ENCODE results near the gene ABHD16A.
A peak's percentile ranks its signal among the peaks of the same experiment; 100 is the strongest.

ABHD16A gene

DNA sequence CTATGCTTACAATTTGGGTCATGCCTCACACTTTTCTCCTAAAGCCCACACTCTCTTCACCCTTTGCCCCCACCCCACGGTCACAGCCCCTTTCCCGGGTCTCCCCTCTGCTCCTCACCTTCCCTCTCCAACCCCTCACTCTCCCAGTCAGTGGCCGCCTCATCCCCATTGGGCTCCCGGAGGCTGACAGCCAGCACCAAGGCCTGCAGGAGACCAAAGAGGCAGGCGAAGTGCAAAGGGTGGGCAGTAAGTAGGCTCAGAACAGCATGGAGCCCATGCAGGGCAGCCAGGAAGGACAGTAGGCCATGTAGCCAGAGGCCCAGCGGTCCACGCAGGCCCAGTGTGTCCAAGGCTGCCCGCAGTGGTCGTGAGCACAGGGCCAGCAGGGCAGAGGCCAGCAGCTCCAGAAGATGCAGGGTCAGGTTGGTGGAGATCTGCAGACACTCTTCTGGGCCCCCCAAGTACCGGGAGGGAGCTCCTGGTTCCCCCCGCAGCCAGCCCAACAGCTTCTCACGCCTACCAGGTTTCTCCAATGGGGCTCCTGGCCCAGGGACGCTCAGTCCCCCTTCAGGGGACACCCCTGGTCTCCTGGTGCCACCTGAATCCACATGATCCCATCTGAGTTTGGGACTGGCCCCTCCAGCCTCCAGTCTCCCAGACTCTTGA is 44.0 kb downstream of the ABHD16A start:
- no peak for TF ChIP-seq SUZ12 (IDR thresholded peaks at IDR 0.05; ENCODE audit: extremely low read depth, insufficient read depth, insufficient read length)
- no peak for TF ChIP-seq YY1 (IDR thresholded peaks at IDR 0.05; ENCODE audit: insufficient read depth, insufficient read length)
- TF ChIP-seq ZNF274 (IDR thresholded peaks at IDR 0.05; ENCODE audit: low read depth, low read length), result no peak

DNA sequence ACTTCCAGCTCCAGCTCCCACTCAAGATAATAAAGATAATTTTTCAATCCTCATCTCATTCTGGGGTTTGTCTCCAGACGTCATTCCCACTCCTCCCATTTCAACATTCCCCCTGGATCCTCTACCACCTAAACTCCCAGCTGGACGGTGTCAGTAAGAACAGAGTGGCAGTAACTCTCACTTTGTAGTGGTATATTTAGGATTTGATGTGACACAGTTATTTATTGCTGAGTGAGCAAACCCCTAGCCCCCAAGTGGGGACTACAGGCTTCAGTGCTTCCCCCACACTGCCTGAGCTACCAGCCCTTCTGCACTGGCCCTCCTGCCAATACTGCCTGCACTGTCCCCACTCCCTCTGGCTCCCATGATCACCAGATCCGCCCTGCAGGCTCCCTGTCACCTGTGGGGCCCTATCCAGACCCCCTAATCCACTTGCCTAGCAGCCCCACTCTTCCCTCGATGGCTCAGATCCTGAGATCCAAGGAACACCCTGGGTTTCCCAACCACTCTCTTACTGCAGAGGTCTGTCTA is 44.9 kb downstream of the ABHD16A start:
- Histone ChIP-seq H3K36me3 (ENCODE audit: insufficient read depth, insufficient read length, low read length) (peaks cover 44% of the 10 kb centered on the region), H3K4me1 (ENCODE audit: insufficient read depth, insufficient read length) (peaks cover 8% of the 10 kb centered on the region), H3K4me3 (ENCODE audit: insufficient read length, low read depth) (no peak overlapping the region), H3K27me3 (ENCODE audit: insufficient read depth, insufficient read length) (no peaks in the 10 kb centered on the region), H3K9me3 (ENCODE audit: insufficient read depth, low read length) (no peaks in the 10 kb centered on the region), H3K9ac (ENCODE audit: insufficient read length, low read depth) (no peak overlapping the region)
- TF ChIP-seq ZNF274 (IDR thresholded peaks at IDR 0.05; ENCODE audit: low read depth, low read length) (no peak), YY1 (IDR thresholded peaks at IDR 0.05; ENCODE audit: insufficient read depth, insufficient read length) (no peak)
- DNase-seq (ENCODE audit: low read depth, low spot score), result no peak

More for the DNA sequence above, 44.0 kb downstream of the ABHD16A start:
- peak overlapping the region; percentile 75 for H3K4me3 ChIP-seq (ENCODE audit: insufficient read length, low read depth)
- H3K9ac ChIP-seq (ENCODE audit: insufficient read length, low read depth), result no peak overlapping the region
- no peak for DNase-seq (ENCODE audit: low read depth, low spot score)
- peaks cover 51% of the 10 kb centered on the region for H3K36me3 ChIP-seq (ENCODE audit: insufficient read depth, insufficient read length, low read length)
- peaks cover 8% of the 10 kb centered on the region for H3K4me1 ChIP-seq (ENCODE audit: insufficient read depth, insufficient read length)
- H3K9me3 ChIP-seq (ENCODE audit: insufficient read depth, low read length), result no peaks in the 10 kb centered on the region
- H3K27me3 ChIP-seq (ENCODE audit: insufficient read depth, insufficient read length), result no peaks in the 10 kb centered on the region

DNA sequence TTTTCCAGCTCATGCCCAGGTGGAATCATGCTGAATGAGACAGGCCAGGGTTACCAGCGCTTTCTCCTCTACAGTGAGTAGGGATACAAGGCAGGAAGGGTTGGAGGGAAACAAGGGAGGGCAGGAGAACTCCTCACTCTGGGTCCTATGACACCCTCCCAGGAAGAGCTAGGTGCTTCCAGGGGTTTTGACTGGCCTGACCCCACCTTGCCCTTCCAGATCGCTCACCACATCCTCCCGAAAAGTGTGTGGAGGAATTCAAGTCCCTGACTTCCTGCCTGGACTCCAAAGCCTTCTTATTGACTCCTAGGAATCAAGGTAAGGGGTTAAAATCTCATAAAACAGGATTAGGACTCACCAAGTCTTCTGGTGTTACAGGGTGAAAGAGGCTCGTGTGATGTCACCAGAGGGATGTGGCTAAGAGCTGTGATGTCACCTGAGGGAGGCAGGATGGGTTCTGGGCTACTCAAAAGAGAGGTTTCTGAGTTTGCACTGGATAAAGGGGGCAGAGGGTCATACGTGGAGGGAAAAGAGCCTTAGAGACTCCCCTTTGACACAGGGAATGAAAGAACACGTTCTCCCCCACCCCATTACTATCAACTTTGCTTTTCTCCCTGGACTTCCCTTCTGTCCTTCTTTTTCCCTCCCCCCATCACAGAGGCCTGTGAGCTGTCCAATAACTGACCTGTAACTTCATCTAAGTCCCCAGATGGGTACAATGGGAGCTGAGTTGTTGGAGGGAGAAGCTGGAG is 45.5 kb downstream of the ABHD16A start:
- Histone ChIP-seq H3K9ac (ENCODE audit: insufficient read length, low read depth) (no peak overlapping the region), H3K4me1 (ENCODE audit: insufficient read depth, insufficient read length) (peaks cover 8% of the 10 kb centered on the region), H3K9me3 (ENCODE audit: insufficient read depth, low read length) (no peaks in the 10 kb centered on the region), H3K4me3 (ENCODE audit: insufficient read length, low read depth) (no peak overlapping the region), H3K36me3 (ENCODE audit: insufficient read depth, insufficient read length, low read length) (peaks cover 38% of the 10 kb centered on the region), H3K27me3 (ENCODE audit: insufficient read depth, insufficient read length) (no peaks in the 10 kb centered on the region)
- DNase-seq (ENCODE audit: low read depth, low spot score), result no peak
- no peak for TF ChIP-seq SUZ12 (IDR thresholded peaks at IDR 0.05; ENCODE audit: extremely low read depth, insufficient read depth, insufficient read length)
- TF ChIP-seq YY1 (IDR thresholded peaks at IDR 0.05; ENCODE audit: insufficient read depth, insufficient read length), result no peak
- no peak for TF ChIP-seq ZNF274 (IDR thresholded peaks at IDR 0.05; ENCODE audit: low read depth, low read length)

GRCh38 chr6:31655349-31656237 is 47.5 kb downstream of the ABHD16A start, which contains the start of gene APOM:
TSS of gene APOM (plus strand) at chr6:31655894. CDS start at chr6:31655967, 73 bp downstream.
- Histone ChIP-seq H3K9ac (ENCODE audit: insufficient read length, low read depth) (no peak within 1 kb of the TSS), H3K4me3 (ENCODE audit: insufficient read length, low read depth) (no peak within 1 kb of the TSS), H3K4me1 (ENCODE audit: insufficient read depth, insufficient read length) (peaks cover 8% of the 10 kb centered on the region), H3K27me3 (ENCODE audit: insufficient read depth, insufficient read length) (no peaks in the 10 kb centered on the region), H3K9me3 (ENCODE audit: insufficient read depth, low read length) (no peaks in the 10 kb centered on the region), H3K36me3 (ENCODE audit: insufficient read depth, insufficient read length, low read length) (peaks cover 32% of the 10 kb centered on the region)
- DNase-seq (ENCODE audit: low read depth, low spot score), result no peak
- TF ChIP-seq SUZ12 (IDR thresholded peaks at IDR 0.05; ENCODE audit: extremely low read depth, insufficient read depth, insufficient read length) (no peak), YY1 (IDR thresholded peaks at IDR 0.05; ENCODE audit: insufficient read depth, insufficient read length) (no peak), ZNF274 (IDR thresholded peaks at IDR 0.05; ENCODE audit: low read depth, low read length) (no peak)

GRCh38 chr6:31654574-31655348 is 48.4 kb downstream of the ABHD16A start:
- TF ChIP-seq YY1 (IDR thresholded peaks at IDR 0.05; ENCODE audit: insufficient read depth, insufficient read length), result no peak
- no peak for TF ChIP-seq ZNF274 (IDR thresholded peaks at IDR 0.05; ENCODE audit: low read depth, low read length)
- TF ChIP-seq SUZ12 (IDR thresholded peaks at IDR 0.05; ENCODE audit: extremely low read depth, insufficient read depth, insufficient read length), result no peak
- peaks cover 34% of the 10 kb centered on the region for H3K36me3 ChIP-seq (ENCODE audit: insufficient read depth, insufficient read length, low read length)
- H3K27me3 ChIP-seq (ENCODE audit: insufficient read depth, insufficient read length), result no peaks in the 10 kb centered on the region
- no peak overlapping the region for H3K4me3 ChIP-seq (ENCODE audit: insufficient read length, low read depth)
- H3K4me1 ChIP-seq (ENCODE audit: insufficient read depth, insufficient read length), result peaks cover 8% of the 10 kb centered on the region
- H3K9ac ChIP-seq (ENCODE audit: insufficient read length, low read depth), result no peak overlapping the region
- DNase-seq (ENCODE audit: low read depth, low spot score), result no peak
- no peaks in the 10 kb centered on the region for H3K9me3 ChIP-seq (ENCODE audit: insufficient read depth, low read length)

DNA sequence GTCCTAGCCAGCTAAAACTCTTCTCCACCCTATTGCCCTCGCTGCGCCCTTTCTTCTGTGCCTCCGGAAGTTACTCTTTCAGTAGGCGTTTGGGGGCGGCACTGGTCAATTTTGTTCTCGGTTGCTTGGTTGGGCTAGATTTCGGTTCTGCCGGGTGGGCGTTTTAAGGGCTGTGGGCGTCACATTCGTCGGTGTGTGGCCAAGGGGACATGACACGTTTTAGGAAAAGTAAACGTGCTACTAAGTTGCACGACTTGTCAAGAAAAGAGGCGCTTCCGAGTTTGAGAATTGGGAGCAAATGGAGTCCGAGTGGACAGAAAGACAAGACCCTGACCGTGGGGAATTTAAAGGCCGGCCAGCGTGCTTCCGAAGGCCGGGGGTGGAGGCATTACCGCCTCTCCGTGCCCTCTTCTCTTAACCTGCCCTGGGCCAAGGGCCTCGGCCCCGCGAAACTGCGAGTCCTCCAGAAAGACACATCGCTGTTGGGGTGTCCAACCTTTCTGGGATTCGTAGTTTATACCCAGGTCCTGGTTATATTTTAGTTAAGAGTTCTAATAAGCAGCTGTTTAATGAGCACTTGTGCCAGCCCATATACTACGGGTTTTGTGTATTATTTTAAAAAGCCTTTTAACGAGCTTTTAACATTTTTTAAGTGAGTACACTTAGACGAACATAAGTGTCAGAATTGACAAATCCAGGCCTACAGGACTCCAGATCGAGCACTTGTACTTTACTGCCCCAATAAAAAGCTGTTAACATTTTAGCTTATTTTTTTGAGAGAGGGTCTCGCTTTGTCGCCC is 50.0 kb downstream of the ABHD16A start:
- DNase-seq (ENCODE audit: low read depth, low spot score), result peak; percentile 74
- H3K4me1 ChIP-seq (ENCODE audit: insufficient read depth, insufficient read length), result no peaks in the 10 kb centered on the region
- TF ChIP-seq ZNF274 (IDR thresholded peaks at IDR 0.05; ENCODE audit: low read depth, low read length) (no peak), YY1 (IDR thresholded peaks at IDR 0.05; ENCODE audit: insufficient read depth, insufficient read length) (no peak), SUZ12 (IDR thresholded peaks at IDR 0.05; ENCODE audit: extremely low read depth, insufficient read depth, insufficient read length) (no peak)

More for the DNA sequence above, 50.0 kb downstream of the ABHD16A start:
- H3K9ac ChIP-seq (ENCODE audit: insufficient read length, low read depth), result peak overlapping the region; percentile 85
- no peaks in the 10 kb centered on the region for H3K9me3 ChIP-seq (ENCODE audit: insufficient read depth, low read length)
- no peaks in the 10 kb centered on the region for H3K27me3 ChIP-seq (ENCODE audit: insufficient read depth, insufficient read length)
- H3K36me3 ChIP-seq (ENCODE audit: insufficient read depth, insufficient read length, low read length), result peaks cover 39% of the 10 kb centered on the region
- H3K4me3 ChIP-seq (ENCODE audit: insufficient read length, low read depth), result peak overlapping the region; percentile 89

Data from NT2/D1 (cell line).